ENCODE measurements around the gene DEGS1.

DNA sequence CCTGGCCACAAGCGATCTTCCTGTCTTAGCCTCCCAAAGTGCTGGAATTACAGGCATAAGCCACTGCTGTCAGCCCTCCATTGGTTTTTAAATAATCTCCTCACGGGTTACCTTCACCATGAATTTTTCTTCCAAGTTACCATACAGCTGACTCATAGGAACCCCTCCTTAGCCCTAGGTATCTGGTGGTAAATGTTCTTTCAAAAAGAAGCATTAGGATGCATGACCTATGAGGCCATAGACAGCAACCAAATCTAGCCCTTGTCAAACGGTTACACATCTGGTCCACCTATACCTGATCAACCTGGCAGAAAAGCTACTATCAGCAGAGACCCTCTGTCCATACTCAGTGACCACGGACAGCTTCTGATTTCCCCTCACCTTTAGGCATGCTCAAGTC, 12.7 kb upstream of the DEGS1 start:
- TF ChIP-seq POLR2AphosphoS5 (IDR thresholded peaks at IDR 0.05; ENCODE audit: borderline replicate concordance, low read depth, low read length) (no peak), EZH2 (IDR thresholded peaks at IDR 0.05) (no peak), FOXP2 (optimal IDR thresholded peaks at IDR 0.05; ENCODE audit: control extremely low read depth, extremely low read length, insufficient read depth) (no peak)
